Measurements from ENCODE around the gene RBM28.

Gene RBM28

GRCh38 chr7:128321044-128321422, 22.7 kb downstream of the RBM28 start:
- in situ Hi-C loops (cut with MboI; ENCODE audit: low sequenced_read_pairs, unreplicated experiment), result no loop called here
- no peak for TF ChIP-seq CTCF (IDR thresholded peaks at IDR 0.05; ENCODE audit: borderline replicate concordance, control extremely low read depth, extremely low read depth, insufficient read depth, missing control alignments)
- no peak for DNase-seq (ENCODE audit: low spot score)

GRCh38 chr7:128318691-128319090, 25.0 kb downstream of the RBM28 start:
- in situ Hi-C loops (cut with MboI; ENCODE audit: low sequenced_read_pairs, unreplicated experiment), result no loop called here
- DNase-seq (ENCODE audit: low spot score), result no peak

GRCh38 chr7:128311013-128311412, 32.7 kb downstream of the RBM28 start:
- in situ Hi-C loops (cut with MboI; ENCODE audit: low sequenced_read_pairs, unreplicated experiment), result no loop called here

More at GRCh38 chr7:128318691-128319090, 25.0 kb downstream of the RBM28 start:
- no peak for TF ChIP-seq CTCF (IDR thresholded peaks at IDR 0.05; ENCODE audit: borderline replicate concordance, control extremely low read depth, extremely low read depth, insufficient read depth, missing control alignments)

GRCh38 chr7:128310499-128310898, 33.2 kb downstream of the RBM28 start:
- DNase-seq (ENCODE audit: low spot score), result no peak
- no peak for TF ChIP-seq CTCF (IDR thresholded peaks at IDR 0.05; ENCODE audit: borderline replicate concordance, control extremely low read depth, extremely low read depth, insufficient read depth, missing control alignments)
- in situ Hi-C loops (cut with MboI; ENCODE audit: low sequenced_read_pairs, unreplicated experiment), result no loop called here

More at GRCh38 chr7:128311013-128311412, 32.7 kb downstream of the RBM28 start:
- no peak for TF ChIP-seq CTCF (IDR thresholded peaks at IDR 0.05; ENCODE audit: borderline replicate concordance, control extremely low read depth, extremely low read depth, insufficient read depth, missing control alignments)
- no peak for DNase-seq (ENCODE audit: low spot score)

- no peak for DNase-seq (ENCODE audit: low spot score)
- TF ChIP-seq CTCF (IDR thresholded peaks at IDR 0.05; ENCODE audit: borderline replicate concordance, control extremely low read depth, extremely low read depth, insufficient read depth, missing control alignments), result no peak
Observed at GRCh38 chr7:128309976-128310375, 33.7 kb downstream of the RBM28 start.

GRCh38 chr7:128309124-128309523, 34.6 kb downstream of the RBM28 start:
- no peak for TF ChIP-seq CTCF (IDR thresholded peaks at IDR 0.05; ENCODE audit: borderline replicate concordance, control extremely low read depth, extremely low read depth, insufficient read depth, missing control alignments)
- in situ Hi-C loops (cut with MboI; ENCODE audit: low sequenced_read_pairs, unreplicated experiment), result no loop called here
- DNase-seq (ENCODE audit: low spot score), result no peak

More at GRCh38 chr7:128309976-128310375, 33.7 kb downstream of the RBM28 start:
- in situ Hi-C loops (cut with MboI; ENCODE audit: low sequenced_read_pairs, unreplicated experiment), result no loop called here

GRCh38 chr7:128307061-128307460, 36.6 kb downstream of the RBM28 start:
- no peak for TF ChIP-seq CTCF (IDR thresholded peaks at IDR 0.05; ENCODE audit: borderline replicate concordance, control extremely low read depth, extremely low read depth, insufficient read depth, missing control alignments)
- in situ Hi-C loops (cut with MboI; ENCODE audit: low sequenced_read_pairs, unreplicated experiment), result no loop called here
- DNase-seq (ENCODE audit: low spot score), result no peak

Measured in GM13976 (cell line).